Stomach (tissue), 9 donors: ENCODE results near the gene RBM27. TPM values are rescaled to one million over a fixed set of nuclear protein-coding genes. Genes with fewer than 3 reads are reported as not detected.
A peak's percentile ranks its signal among the peaks of the same experiment; 100 is the strongest.
"Not testable (repeated sequence)": the region's sequence is repeated elsewhere in the genome, so short reads cannot be mapped to it uniquely, and the experiment has no call there.

Source experiments
- DNase-seq, 2 donors: peaks; one replicate each; pipeline versions ENCODE4 v3.0.0 to v3.0.0-alpha.2; 2013 to 2019
- H3K27ac ChIP-seq, 5 donors: fragments of 200-600 bp in 4 of 5; sonication (generic) in 4 of 5; one replicate each; pipeline ENCODE4 v1.5.1; 2013 to 2019; ENCODE audit warnings: mild to moderate bottlenecking in 1 of 5, moderate library complexity in 1 of 5
- H3K27me3 ChIP-seq, 3 donors: fragments of 200-600 bp; sonication (generic); one replicate each; pipeline ENCODE4 v1.5.1; 2017 to 2019; ENCODE audit warnings: mixed run types in 1 of 3
- H3K36me3 ChIP-seq, 4 donors: fragments of 200-600 bp; sonication (generic); 1 replicate in 3 of 4; 2 replicates in 1 of 4; pipeline ENCODE4 v1.5.1; 2016 to 2019
- H3K4me1 ChIP-seq, 4 donors: fragments of 200-600 bp; sonication (generic); one replicate each; pipeline ENCODE4 v1.5.1; 2016 to 2019
- H3K4me3 ChIP-seq, 4 donors: fragments of 200-600 bp; sonication (generic) in 3 of 4; one replicate each; pipeline ENCODE4 v1.5.1; 2016 to 2019; ENCODE audit warnings: mild to moderate bottlenecking in 1 of 4
- H3K9me3 ChIP-seq, 4 donors: fragments of 200-600 bp; sonication (generic); one replicate each; pipeline ENCODE4 v1.5.1; 2016 to 2019
- CTCF ChIP-seq, 7 experiments: fragments of 450-650 bp in 4 of 7; fragments of 200-600 bp in 3 of 7; sonication (generic) in 3 of 7; IDR thresholded peaks; one replicate each; pipeline ENCODE4 v1.5.1; 2016 to 2019; ENCODE audit warnings: antibody characterized with exemption in 7 of 7, control low read depth in 2 of 7, mild to moderate bottlenecking in 1 of 7
- EP300 ChIP-seq: sonication (generic); formaldehyde crosslinking; IDR thresholded peaks from one replicate; pipeline ENCODE4 v1.6.1; 2017; ENCODE audit warnings: antibody characterized with exemption
- POLR2A ChIP-seq, 4 donors: fragments of 450-650 bp; IDR thresholded peaks; one replicate each; pipeline ENCODE4 v1.6.1; 2016; ENCODE audit warnings: antibody characterized with exemption in 4 of 4, control low read depth in 2 of 4, mild to moderate bottlenecking in 1 of 4, moderate library complexity in 1 of 4
- POLR2AphosphoS5 ChIP-seq, 3 donors: sonication (generic); formaldehyde crosslinking; IDR thresholded peaks; one replicate each; pipeline ENCODE4 v1.6.1; 2016; ENCODE audit warnings: antibody characterized with exemption in 3 of 3
- WGBS, 5 donors: extraction: QIAGEN DNeasy Blood & Tissue Kit in 3 of 5; methylation state at CpG; one replicate each; pipeline versions ENCODE4 v1.1.5 to v1.1.7; 2013 to 2018; 5-methylcytosine and 5-hydroxymethylcytosine counted together
- intact Hi-C: fragments of 100-400 bp; cut with DNase I; formaldehyde crosslinking; loops from one replicate; pipeline ENCODE4 v1.15.1; 2023; ENCODE audit warnings: low total_unique reads
- polyA plus RNA-seq, 3 donors: library from polyadenylated mRNA; stranded (reverse); fragments of 200-250 nt; gene quantifications; one replicate each; pipeline ENCODE4 v1.2.3, GENCODE V29; 2013
- total RNA-seq, 5 donors: library from RNA; depleted of rRNA; stranded (reverse); fragments of >200 nt; gene quantifications; one replicate each; pipeline versions ENCODE4 v1.1.0 to v1.2.3, GENCODE V29; 2014 to 2016
- donor health status: healthy with polysubstance abuse.
- donor health status: Bipolar disorder and iron deficiency.
- donor health status: healthy.

Gene RBM27
- total and polyA plus RNA-seq, 8 donors, result 4.2 to 47.2 (median 6.9) TPM; not detected in 1

GRCh38 chr5:146179696-146180095 is 23.7 kb upstream of the RBM27 start:
- peaks cover 7 to 45% (median 31%) of the 10 kb centered on the region in 4 donors for H3K36me3 ChIP-seq
- intact Hi-C loops, result no loop called here
- DNase-seq, result no peak
- H3K27ac ChIP-seq, result no peak overlapping the region
- WGBS, 5 donors, result 72 to 97% (median 88%) methylated on average over 1 of the region's 1 CpG
- no peaks in the 10 kb centered on the region for H3K27me3 ChIP-seq
- no peak for TF ChIP-seq CTCF (IDR thresholded peaks at IDR 0.05)
- no peak for TF ChIP-seq EP300
- TF ChIP-seq POLR2A (IDR thresholded peaks at IDR 0.05), result no peak
- TF ChIP-seq POLR2AphosphoS5 (IDR thresholded peaks at IDR 0.05), result no peak
- no peaks in the 10 kb centered on the region for H3K9me3 ChIP-seq
- H3K4me3 ChIP-seq, result no peak overlapping the region
- peaks cover 10 to 34% (median 18%) of the 10 kb centered on the region in 4 donors for H3K4me1 ChIP-seq

DNA sequence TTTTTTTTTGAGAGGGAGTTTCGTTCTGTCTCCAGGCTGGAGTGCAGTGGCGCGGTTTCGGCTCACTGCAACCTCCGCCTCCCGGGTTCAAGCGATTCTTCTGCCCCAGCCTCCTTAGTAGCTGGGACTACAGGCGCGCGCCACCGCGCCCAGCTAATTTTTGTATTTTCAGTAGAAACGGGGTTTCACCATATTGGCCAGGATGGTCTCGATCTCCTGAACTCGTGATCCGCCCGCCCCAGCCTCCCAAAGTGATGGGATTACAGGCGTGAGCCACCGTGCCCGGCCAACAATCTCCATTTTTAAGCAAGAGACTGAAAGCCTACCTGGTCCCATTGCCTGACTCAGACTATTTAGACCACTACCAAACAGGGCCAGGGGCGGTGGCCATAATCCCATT is 20.0 kb upstream of the RBM27 start:
- H3K27me3 ChIP-seq, H3K9me3 ChIP-seq, DNase-seq, intact Hi-C loops: not testable (repeated sequence)
- H3K4me1 ChIP-seq, result peaks cover 10 to 34% (median 18%) of the 10 kb centered on the region in 4 donors
- peak overlapping the region in 3 of 5 donors; percentile 67 to 89 (median 84) for H3K27ac ChIP-seq
- peaks cover 0 to 12% (median 0%) of the 10 kb centered on the region in 4 donors for H3K36me3 ChIP-seq
- peak overlapping the region; percentile 57 to 83 (median 70) for H3K4me3 ChIP-seq
- WGBS, 5 donors, result 91 to 98% (median 95%) methylated on average over 20 to 21 of the region's 21 CpGs

DNA sequence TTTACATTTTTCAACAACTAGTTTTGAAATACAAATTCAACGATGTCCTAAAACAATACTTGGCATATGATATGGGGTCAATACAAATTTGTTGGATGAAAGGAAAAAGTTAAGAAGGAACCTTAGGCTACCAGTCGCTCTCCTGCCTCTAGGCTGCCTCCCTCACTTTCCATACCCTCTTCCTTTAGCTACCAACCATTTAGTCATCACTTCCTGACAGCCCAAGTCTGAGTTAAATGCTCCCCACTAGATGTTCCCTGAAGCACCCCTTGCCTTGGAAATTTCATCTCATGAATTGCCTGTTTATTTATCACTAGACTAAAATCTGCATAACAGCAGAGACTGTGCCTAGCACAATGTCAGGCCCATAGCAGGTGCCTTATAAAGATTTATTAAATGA is 18.2 kb upstream of the RBM27 start:
- no peak for DNase-seq
- Histone ChIP-seq H3K9me3 (no peaks in the 10 kb centered on the region), H3K27ac (no peak overlapping the region), H3K4me3 (no peak overlapping the region), H3K27me3 (no peaks in the 10 kb centered on the region), H3K4me1 (peaks cover 10 to 25% (median 17%) of the 10 kb centered on the region in 4 donors), H3K36me3 (no peaks in the 10 kb centered on the region)
- intact Hi-C loops, result no loop called here
- WGBS, 5 donors, result 72 to 81% (median 73%) methylated on average over 2 of the region's 2 CpGs
- no peak for TF ChIP-seq POLR2A (IDR thresholded peaks at IDR 0.05)
- no peak for TF ChIP-seq CTCF (IDR thresholded peaks at IDR 0.05)
- no peak for TF ChIP-seq EP300
- TF ChIP-seq POLR2AphosphoS5 (IDR thresholded peaks at IDR 0.05), result no peak

DNA sequence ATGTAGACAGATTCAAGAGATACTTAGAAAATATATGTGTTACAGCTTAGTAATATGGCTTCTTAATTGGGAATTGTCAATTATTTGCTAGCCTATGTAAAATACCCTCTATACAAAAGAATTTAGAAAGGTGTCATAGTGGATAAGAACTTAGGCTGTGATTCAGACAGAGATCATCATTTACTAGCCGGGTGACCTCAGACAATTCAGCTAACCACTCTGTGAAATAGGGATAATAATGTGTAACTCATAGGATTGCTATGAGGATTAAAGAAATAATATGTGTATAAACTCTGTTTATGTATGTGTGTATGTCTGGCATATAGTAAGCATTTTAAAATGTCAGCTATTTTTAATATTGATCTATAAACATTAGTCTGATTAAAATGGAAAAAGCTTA is 15.0 kb upstream of the RBM27 start:
- DNase-seq, result no peak
- intact Hi-C loops, result no loop called here
- WGBS, 5 donors, result 58 to 83% (median 73%) methylated on average over 1 of the region's 1 CpG
- no peaks in the 10 kb centered on the region for H3K36me3 ChIP-seq
- TF ChIP-seq EP300, result no peak
- no peak for TF ChIP-seq CTCF (IDR thresholded peaks at IDR 0.05)
- no peak for TF ChIP-seq POLR2AphosphoS5 (IDR thresholded peaks at IDR 0.05)
- TF ChIP-seq POLR2A (IDR thresholded peaks at IDR 0.05), result no peak
- peaks cover 0 to 3% (median under 1%) of the 10 kb centered on the region in 4 donors for H3K4me1 ChIP-seq
- no peaks in the 10 kb centered on the region for H3K9me3 ChIP-seq
- peaks cover 0 to 5% (median 0%) of the 10 kb centered on the region in 3 donors for H3K27me3 ChIP-seq
- no peak overlapping the region for H3K4me3 ChIP-seq
- H3K27ac ChIP-seq, result no peak overlapping the region

- DNase-seq, result no peak
- intact Hi-C loops, result no loop called here
- peaks cover 0 to 5% (median 0%) of the 10 kb centered on the region in 3 donors for H3K27me3 ChIP-seq
- TF ChIP-seq CTCF (IDR thresholded peaks at IDR 0.05), result no peak
- no peak for TF ChIP-seq POLR2A (IDR thresholded peaks at IDR 0.05)
- no peak for TF ChIP-seq POLR2AphosphoS5 (IDR thresholded peaks at IDR 0.05)
- TF ChIP-seq EP300, result no peak
- H3K27ac ChIP-seq, result no peak overlapping the region
- WGBS, 5 donors, result 84 to 87% (median 86%) methylated on average over 3 of the region's 3 CpGs
- H3K4me1 ChIP-seq, result no peaks in the 10 kb centered on the region
- H3K9me3 ChIP-seq, result no peaks in the 10 kb centered on the region
- no peak overlapping the region for H3K4me3 ChIP-seq
- H3K36me3 ChIP-seq, result no peaks in the 10 kb centered on the region
These were observed 10.8 kb upstream of the RBM27 start for GRCh38 chr5:146192571-146193043.
